Measurements from ENCODE around the gene IGFBP5. TPM values are rescaled to one million over a fixed set of nuclear protein-coding genes. Genes with fewer than 3 reads are reported as not detected.

Gene IGFBP5
- total and polyA plus RNA-seq, 2 donors (not counting 1 experiment from before 2014, with no cell fraction given) = not detected

DNA sequence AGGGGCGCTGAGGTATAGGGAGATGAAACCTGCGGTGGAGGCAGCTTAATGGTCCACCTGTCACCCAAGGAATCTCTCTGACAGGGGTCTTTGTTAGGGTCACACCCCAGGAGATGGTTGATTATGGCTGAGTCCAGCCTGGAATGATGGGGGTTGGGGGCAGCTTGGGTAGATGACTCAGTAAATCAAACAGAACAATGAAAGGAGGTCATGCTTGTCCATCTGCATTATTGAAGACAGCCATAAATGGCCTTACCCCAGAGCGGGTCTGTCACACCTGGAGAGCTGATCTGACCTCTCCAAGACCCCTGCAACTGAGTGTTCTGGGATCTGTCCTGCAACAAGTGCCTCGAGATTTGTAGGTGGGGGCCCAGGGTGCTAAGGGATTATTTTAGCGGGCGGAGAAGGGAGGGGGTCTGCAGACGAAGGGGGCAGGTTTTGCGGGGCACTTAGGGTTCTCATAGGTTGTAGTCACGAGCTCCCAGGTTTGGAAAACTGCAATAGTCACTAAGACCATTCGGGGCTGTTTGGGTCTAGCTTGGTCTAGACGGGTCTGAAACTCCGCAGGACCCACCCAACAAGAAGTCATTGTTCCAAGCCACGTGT, 62.9 kb downstream of the IGFBP5 start:
- DNase-seq (no peak), ATAC-seq (ENCODE audit: low read depth) (no peak)
- ChIA-PET CTCF (no interaction called here), POLR2A (no interaction called here)
- Histone ChIP-seq H3K9me3 (ENCODE audit: control extremely low read depth in 1 of 3, control insufficient read depth in 2 of 3, insufficient read depth in 1 of 3, low read length in 2 of 3) (peaks cover 0 to 3% (median 0%) of the 10 kb centered on the region in 3 donors), H3K4me2 (replicated peaks; ENCODE audit: low read depth, low read length, poor library complexity, severe bottlenecking) (no peak overlapping the region), H3K4me3 (ENCODE audit: control extremely low read depth in 1 of 5, extremely low read depth in 1 of 5, insufficient read depth in 1 of 5, low read depth in 2 of 5, low read length in 4 of 5) (no peak overlapping the region), H3K79me2 (ENCODE audit: control insufficient read depth, insufficient read depth, low read length) (no peaks in the 10 kb centered on the region), H4K20me1 (ENCODE audit: control insufficient read depth, insufficient read depth, low read length, poor library complexity, severe bottlenecking) (no peaks in the 10 kb centered on the region), H3K27me3 (replicated peaks in 1 of 4; ENCODE audit: control extremely low read depth in 1 of 4, control insufficient read depth in 3 of 4, insufficient read depth in 4 of 4, low read length in 3 of 4) (peaks cover 0 to 53% (median 25%) of the 10 kb centered on the region in 4 experiments), H2AFZ (ENCODE audit: insufficient read depth, low read depth, low read length, poor library complexity, severe bottlenecking) (no peak overlapping the region), H3K36me3 (replicated peaks in 1 of 2; ENCODE audit: control extremely low read depth in 1 of 2, control insufficient read depth in 1 of 2, extremely low read depth in 1 of 2, insufficient read depth in 2 of 2, low read length in 1 of 2) (no peaks in the 10 kb centered on the region), H3K4me1 (ENCODE audit: control insufficient read depth in 2 of 2, insufficient read depth in 2 of 2, low read length in 2 of 2) (peaks cover 14 to 17% of the 10 kb centered on the region in 2 donors), H3K27ac (ENCODE audit: low read length in 2 of 2) (no peak overlapping the region), H3K9ac (ENCODE audit: low read length) (no peak overlapping the region)
- Mint-ChIP-seq H3K27me3 (peaks cover 65% of the 10 kb centered on the region), H3K4me1 (peaks cover 28% of the 10 kb centered on the region), H3K4me3 (peak overlapping the region; percentile 58), H3K27ac (no peak overlapping the region), H3K9me3 (ENCODE audit: insufficient read depth) (no peaks in the 10 kb centered on the region)
- TF ChIP-seq, protein P1, sequence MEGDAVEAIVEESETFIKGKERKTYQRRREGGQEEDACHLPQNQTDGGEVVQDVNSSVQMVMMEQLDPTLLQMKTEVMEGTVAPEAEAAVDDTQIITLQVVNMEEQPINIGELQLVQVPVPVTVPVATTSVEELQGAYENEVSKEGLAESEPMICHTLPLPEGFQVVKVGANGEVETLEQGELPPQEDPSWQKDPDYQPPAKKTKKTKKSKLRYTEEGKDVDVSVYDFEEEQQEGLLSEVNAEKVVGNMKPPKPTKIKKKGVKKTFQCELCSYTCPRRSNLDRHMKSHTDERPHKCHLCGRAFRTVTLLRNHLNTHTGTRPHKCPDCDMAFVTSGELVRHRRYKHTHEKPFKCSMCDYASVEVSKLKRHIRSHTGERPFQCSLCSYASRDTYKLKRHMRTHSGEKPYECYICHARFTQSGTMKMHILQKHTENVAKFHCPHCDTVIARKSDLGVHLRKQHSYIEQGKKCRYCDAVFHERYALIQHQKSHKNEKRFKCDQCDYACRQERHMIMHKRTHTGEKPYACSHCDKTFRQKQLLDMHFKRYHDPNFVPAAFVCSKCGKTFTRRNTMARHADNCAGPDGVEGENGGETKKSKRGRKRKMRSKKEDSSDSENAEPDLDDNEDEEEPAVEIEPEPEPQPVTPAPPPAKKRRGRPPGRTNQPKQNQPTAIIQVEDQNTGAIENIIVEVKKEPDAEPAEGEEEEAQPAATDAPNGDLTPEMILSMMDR (IDR thresholded peaks at IDR 0.05) = no peak
- no peak for TF ChIP-seq EZH2 (IDR thresholded peaks at IDR 0.05; ENCODE audit: borderline replicate concordance, insufficient read depth, low read depth, low read length, poor library complexity, severe bottlenecking)
- intact Hi-C loops (cut with micrococcal nuclease) = no loop called here
- 39% methylated on average over 12 of the region's 13 CpGs for WGBS (ENCODE audit: insufficient coverage)

DNA sequence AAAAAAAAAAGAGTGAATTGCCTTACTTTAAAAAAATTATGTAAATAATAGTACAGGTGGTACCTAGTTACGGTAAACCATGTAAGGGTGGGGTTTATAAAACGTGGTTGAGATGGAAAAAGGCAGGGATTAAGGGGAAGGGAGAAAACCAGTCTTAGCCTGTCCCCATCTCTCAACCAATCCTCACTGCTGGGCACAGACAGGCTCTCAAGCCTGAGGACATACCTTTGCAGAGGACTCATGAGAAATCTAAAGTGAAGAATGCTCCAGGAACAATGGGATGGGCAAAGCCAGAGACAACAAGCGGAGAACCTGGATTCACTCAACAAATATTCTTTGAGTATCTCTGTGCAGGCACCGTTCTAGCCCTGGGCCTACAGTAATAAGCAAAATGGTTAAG, 65.6 kb downstream of the IGFBP5 start:
- intact Hi-C loops (cut with micrococcal nuclease) = no loop called here
- H3K4me1 Mint-ChIP-seq = peaks cover 14% of the 10 kb centered on the region
- DNase-seq (no peak), ATAC-seq (ENCODE audit: low read depth) (no peak)
- peaks cover 42% of the 10 kb centered on the region for H3K27me3 Mint-ChIP-seq
- Histone ChIP-seq H3K36me3 (replicated peaks in 1 of 2; ENCODE audit: control extremely low read depth in 1 of 2, control insufficient read depth in 1 of 2, extremely low read depth in 1 of 2, insufficient read depth in 2 of 2, low read length in 1 of 2) (no peaks in the 10 kb centered on the region), H3K4me2 (replicated peaks; ENCODE audit: low read depth, low read length, poor library complexity, severe bottlenecking) (no peak overlapping the region), H3K27me3 (replicated peaks in 1 of 4; ENCODE audit: control extremely low read depth in 1 of 4, control insufficient read depth in 3 of 4, insufficient read depth in 4 of 4, low read length in 3 of 4) (peaks cover 0 to 30% (median 14%) of the 10 kb centered on the region in 4 experiments), H3K9ac (ENCODE audit: low read length) (no peak overlapping the region), H3K27ac (ENCODE audit: low read length in 2 of 2) (no peak overlapping the region), H2AFZ (ENCODE audit: insufficient read depth, low read depth, low read length, poor library complexity, severe bottlenecking) (no peak overlapping the region), H3K79me2 (ENCODE audit: control insufficient read depth, insufficient read depth, low read length) (no peaks in the 10 kb centered on the region), H3K4me1 (ENCODE audit: control insufficient read depth in 2 of 2, insufficient read depth in 2 of 2, low read length in 2 of 2) (peaks cover 11 to 13% of the 10 kb centered on the region in 2 donors), H3K9me3 (ENCODE audit: control extremely low read depth in 1 of 3, control insufficient read depth in 2 of 3, insufficient read depth in 1 of 3, low read length in 2 of 3) (no peaks in the 10 kb centered on the region), H4K20me1 (ENCODE audit: control insufficient read depth, insufficient read depth, low read length, poor library complexity, severe bottlenecking) (no peaks in the 10 kb centered on the region), H3K4me3 (ENCODE audit: control extremely low read depth in 1 of 5, extremely low read depth in 1 of 5, insufficient read depth in 1 of 5, low read depth in 2 of 5, low read length in 4 of 5) (no peak overlapping the region)
- no peak overlapping the region for H3K27ac Mint-ChIP-seq
- no peak for TF ChIP-seq EZH2 (IDR thresholded peaks at IDR 0.05; ENCODE audit: borderline replicate concordance, insufficient read depth, low read depth, low read length, poor library complexity, severe bottlenecking)
- TF ChIP-seq, protein P1 (IDR thresholded peaks at IDR 0.05) = no peak
- H3K9me3 Mint-ChIP-seq (ENCODE audit: insufficient read depth) = no peaks in the 10 kb centered on the region
- H3K4me3 Mint-ChIP-seq = no peak overlapping the region
- POLR2A ChIA-PET = no interaction called here
- no CpG with 5 or more reads among the region's 4 CpGs for WGBS (ENCODE audit: insufficient coverage)
- CTCF ChIA-PET = no interaction called here

Data from B cell (primary cell).